Choroid plexus epithelial cell (primary cell): Measurements from ENCODE around the gene NBEAL2.

Experiments used
- DNase-seq: peaks from one replicate; pipeline ENCODE4 v3.0.0-alpha.2; 2010; ENCODE audit warnings: low read depth
- H3K4me3 ChIP-seq: 2 replicates; pipeline ENCODE4 v1.5.1; 2011; ENCODE audit warnings: low read depth, mild to moderate bottlenecking, control low read depth, low read length, moderate library complexity
- CTCF ChIP-seq: conservative IDR thresholded peaks from 2 replicates; pipeline ENCODE4 v1.5.1; 2011; ENCODE audit warnings: low read depth, mild to moderate bottlenecking, control low read depth, inconsistent platforms, low read length, moderate library complexity

The NBEAL2 gene

GRCh38 chr3:46979958-46980497 is 562 bp downstream of the NBEAL2 start:
- DNase-seq: no peak

DNA sequence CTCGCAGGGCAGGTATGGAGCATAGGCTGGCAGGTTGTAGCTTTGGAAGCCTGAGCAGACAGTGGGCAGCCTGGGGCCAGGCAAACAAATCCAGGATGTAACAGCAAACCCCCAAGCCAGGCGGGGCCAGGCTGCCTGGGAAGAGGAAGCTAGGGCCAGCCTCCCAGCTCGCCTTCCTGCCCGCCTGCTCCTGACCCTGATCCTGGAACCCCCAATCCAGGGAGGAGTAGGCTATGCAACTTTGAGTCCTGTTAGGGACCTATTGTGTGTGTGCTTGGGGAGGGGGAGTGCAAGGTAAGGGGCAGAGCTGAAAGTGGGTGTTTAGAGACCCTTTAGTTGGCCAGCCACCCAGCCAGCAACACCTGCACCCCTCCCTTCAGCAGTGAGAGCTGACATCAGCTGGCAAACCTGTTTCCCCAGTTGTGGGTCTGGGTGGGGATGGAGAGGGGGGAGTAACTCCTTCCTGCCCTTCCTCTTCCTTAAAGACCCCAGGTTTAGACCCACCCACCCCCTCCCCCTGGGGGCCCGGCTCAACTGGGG is 2.5 kb downstream of the NBEAL2 start:
- no peak overlapping the region for H3K4me3 ChIP-seq
- no peak for TF ChIP-seq CTCF
- no peak for DNase-seq

More at GRCh38 chr3:46979958-46980497, 562 bp downstream of the NBEAL2 start:
- peak overlapping the region; percentile 75 for H3K4me3 ChIP-seq
- no peak for TF ChIP-seq CTCF

DNA sequence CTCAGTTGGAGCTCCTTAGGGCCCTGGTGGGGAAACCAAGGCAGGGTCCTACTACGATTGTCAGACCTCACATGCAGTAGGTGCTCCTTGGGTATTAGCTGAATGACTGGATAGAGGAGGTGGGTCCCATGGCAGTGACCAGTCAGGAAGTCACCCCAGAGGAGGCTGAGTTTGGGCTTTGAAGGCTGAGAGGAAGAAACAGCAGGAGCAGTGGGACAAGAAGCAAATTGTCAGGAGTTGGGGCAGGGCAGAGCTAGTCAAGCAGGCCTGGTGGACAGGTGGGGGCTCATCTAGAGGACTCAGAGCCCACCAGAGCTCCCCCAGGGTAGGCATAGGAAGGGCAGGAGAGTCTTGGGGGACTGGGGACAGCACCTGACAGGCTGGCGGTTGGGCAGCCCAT is 3.1 kb downstream of the NBEAL2 start:
- TF ChIP-seq CTCF: no peak
- H3K4me3 ChIP-seq: no peak overlapping the region
- DNase-seq: no peak

- DNase-seq: no peak
- TF ChIP-seq CTCF: no peak
- no peak overlapping the region for H3K4me3 ChIP-seq
Measured at GRCh38 chr3:46984591-46985459, 5.4 kb downstream of the NBEAL2 start.

DNA sequence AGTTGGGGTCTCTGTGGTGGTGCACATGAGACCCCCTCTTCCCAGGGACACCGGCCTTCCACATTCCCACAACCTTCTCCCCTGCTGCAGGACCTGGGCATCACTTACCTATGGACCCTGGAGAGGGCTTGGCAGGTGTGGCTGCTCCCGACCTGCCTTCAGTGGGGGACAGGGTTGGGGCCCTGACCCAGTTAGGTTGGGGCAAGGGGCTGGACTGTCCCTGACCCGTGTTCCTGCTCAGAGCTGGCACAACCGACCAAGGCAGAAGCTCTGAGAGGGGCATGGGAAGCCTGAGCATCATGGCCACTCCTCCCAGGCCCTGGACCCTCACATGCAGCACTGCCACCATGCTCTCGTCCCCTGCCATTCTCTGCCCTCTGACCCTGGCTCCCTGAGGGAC is 6.1 kb downstream of the NBEAL2 start:
- no peak overlapping the region for H3K4me3 ChIP-seq
- no peak for TF ChIP-seq CTCF
- DNase-seq: no peak

DNA sequence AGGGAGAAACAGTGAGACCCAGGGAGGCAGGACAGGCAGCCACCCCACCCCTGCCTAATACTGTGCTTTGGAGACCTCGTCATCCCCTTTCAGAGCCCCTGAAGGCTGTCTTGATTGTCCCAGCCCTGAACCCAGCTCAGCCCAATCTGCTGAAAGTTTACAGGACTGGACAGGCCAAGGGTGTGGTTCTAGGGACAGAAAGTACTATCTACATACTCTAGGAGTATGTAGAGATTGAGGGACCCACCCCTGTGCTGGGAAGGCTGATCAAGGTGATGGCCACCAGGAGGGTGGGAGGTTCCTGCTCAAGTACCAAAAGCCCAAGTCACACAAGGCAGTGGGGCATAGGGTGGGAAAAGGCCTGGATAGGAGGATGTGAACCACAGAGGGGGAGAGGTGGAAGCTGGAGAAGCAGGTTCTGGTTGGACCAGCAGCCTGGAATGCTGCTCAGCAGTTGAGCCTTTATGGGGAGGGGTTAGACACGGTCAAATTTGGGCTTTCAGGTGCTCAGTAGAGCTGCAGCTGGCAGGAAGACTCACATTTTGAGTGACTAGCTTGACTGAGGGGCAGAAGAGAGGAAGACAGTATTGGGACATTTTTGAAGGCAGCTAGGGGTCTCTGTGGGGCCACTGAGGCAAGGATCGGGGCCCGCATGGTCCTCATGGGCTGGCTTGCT is 6.7 kb downstream of the NBEAL2 start:
- no peak for DNase-seq
- TF ChIP-seq CTCF: no peak
- H3K4me3 ChIP-seq: no peak overlapping the region
